Measurements from ENCODE around the gene ZEB2. TPM values are rescaled to one million over a fixed set of nuclear protein-coding genes. Genes with fewer than 3 reads are reported as not detected.

Gene ZEB2
- total RNA-seq, 2 donors from 2014 or later, result 118 to 131 TPM

DNA sequence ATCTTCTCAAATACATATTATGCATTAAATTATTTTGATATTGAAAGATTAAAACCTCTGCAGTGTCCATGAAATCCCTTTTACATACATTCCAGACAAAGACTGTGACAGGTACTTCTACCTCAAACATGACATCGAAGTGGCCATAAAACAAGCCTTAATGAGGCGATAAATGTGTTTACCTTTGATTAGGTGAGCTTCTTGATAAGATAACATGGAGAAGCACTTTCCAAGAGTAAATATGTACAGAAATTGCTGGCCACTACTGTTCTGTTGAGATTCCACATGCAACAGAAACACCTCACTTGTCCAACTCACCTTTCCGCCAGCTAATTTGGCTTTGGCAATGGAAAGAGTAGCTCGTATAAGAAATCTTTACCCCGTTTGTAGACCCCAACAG, 55.2 kb downstream of the ZEB2 start:
- intact Hi-C loops (cut with DNase I), result loop anchor here in 1 of 2 donors (5.0 kb wide), 1 partner anchor 38 kb away; no protein-coding TSS in a partner anchor
- DNase-seq (no peak), ATAC-seq (no peak)

DNA sequence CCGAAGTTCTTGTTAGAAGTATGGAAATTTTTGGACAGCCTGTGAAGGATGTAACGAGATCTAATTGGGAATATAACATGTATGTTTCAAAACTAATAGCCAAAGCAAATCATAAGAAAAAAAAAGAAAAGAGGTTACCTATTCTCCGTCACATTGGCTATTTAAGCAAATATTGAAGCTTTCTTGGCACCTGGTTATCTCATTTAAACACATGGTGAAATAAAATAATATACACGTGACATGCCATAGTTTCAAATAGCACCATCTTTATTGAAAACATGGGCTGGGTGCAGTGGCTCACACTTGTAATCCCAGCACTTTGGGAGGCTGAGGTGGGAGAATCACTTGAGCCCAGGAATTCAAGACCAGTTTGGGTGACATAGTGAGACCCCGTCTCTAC, 56.7 kb downstream of the ZEB2 start:
- ATAC-seq (no peak), DNase-seq (no peak)
- intact Hi-C loops (cut with DNase I), result loop anchor here in 1 of 2 donors (5.0 kb wide), 1 partner anchor 39 kb away; no protein-coding TSS in a partner anchor

DNA sequence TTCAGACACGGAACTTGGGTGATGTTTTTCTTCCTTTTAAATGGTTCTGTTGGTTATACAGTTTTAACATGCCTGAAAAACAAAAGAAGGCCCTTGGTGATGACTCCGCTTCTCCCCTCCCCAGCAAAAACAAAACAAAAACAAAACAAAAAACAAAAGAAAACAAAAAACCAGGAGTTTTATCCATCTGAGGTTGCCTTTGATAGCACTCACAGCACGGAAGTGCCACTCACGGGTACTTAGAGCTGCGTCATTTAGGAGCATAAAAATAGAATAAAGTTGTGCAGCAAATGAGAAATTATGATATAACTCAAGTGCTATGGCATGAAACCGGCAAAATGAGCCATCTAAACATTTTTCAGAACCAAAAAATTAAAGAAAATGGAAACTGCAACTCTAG, 57.7 kb downstream of the ZEB2 start:
- intact Hi-C loops (cut with DNase I), result loop anchor here in 1 of 2 donors (5.0 kb wide), 1 partner anchor 40 kb away; no protein-coding TSS in a partner anchor
- ATAC-seq, result peak; percentile 34 to 50
- no peak for DNase-seq

DNA sequence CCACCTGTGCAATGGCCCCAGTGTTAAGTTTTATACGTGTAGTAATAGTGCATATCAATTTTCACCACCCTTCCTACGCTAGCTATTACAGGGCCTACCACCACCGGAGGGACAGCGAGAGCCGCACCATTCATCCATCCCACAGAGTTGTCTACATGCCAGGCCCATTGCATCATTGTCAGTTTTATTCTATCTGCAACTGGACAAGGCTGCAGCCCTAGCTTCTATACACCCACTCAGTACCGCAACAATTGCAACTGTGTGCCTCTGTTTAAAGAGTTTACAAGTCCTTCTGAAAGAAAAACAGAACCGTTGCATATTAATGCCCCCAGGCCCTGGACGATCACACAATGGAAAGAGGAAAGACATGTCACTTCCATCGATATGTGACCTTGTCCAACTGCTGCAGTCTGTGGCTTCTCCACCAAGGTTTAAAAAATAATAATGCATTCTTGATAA, 58.6 kb downstream of the ZEB2 start:
- intact Hi-C loops (cut with DNase I), result loop anchor here in 1 of 2 donors (5.0 kb wide), 1 partner anchor 41 kb away; no protein-coding TSS in a partner anchor
- ATAC-seq (peak; percentile 82 to 89), DNase-seq (peak; percentile 79)

DNA sequence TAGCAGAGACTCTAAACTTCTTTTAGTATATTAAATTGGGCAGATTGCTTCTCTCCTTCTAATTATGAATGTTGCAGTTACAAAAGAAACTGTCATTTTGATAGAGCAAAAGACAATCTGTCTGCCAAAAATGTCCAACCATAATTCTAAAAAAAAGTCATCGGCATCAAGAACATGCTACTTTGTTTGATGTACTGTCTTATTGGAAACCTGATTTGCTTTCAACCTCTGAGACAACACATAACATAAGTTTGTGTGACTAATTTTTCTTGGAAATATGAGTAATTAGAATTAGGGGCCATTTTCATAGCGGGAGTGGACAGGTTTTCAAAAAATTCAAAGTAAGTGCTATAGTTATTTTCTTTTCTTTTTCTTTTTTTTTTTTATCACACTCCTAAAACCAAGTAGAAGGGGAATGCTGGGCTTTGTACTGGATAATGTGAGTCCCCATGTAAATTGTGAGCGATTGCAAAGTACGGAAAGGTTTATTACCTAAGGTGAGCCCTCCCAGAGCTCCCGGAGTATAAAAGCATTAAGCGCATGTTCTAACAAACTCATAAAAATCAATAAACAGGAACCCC, 59.1 kb downstream of the ZEB2 start:
- intact Hi-C loops (cut with DNase I), result loop anchor here in 1 of 2 donors (5.0 kb wide), 1 partner anchor 41 kb away; no protein-coding TSS in a partner anchor
- ATAC-seq (no peak), DNase-seq (no peak)

DNA sequence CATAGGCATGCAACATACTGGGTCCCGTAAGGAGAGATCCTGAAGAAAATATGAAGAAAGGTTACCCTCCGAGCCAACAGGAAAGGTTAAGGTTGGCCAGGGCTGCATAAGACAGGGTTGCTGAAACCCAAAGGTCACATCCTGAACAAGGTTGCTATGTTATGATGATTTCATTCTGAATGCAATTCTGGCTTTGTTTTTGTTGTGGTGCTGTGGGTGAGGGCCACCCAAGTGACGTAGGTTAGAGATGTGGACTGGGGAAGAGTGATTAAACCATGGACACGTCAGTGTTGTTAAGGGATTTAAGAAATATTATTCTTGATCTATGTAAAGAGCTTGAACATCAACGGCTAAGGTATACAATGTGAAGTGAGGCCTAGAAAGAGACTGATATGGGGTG, 60.0 kb downstream of the ZEB2 start:
- intact Hi-C loops (cut with DNase I), result loop anchor here (5.0 to 10.0 kb wide), 2 partner anchors 42 to 55 kb away; no protein-coding TSS in a partner anchor
- ATAC-seq (peak; percentile 16 to 47), DNase-seq (no peak)

DNA sequence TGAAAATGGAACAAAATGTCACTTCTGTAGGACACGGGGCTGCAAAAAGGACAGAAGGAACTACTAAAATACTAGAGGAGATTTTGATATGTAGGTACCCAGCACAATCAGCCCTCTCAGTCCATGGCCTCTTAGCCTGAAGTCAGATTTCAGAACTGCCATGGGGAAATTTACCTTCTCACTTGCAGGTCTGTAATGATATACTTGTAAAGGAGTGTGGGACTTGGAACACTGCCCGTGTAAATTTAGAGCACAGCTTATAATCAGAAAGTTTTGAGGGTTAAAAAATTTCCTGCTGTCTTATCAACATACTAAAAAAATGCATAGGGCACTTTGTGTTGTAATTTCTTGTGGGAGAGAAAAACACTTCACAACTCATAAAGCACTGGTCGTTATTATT, 60.6 kb downstream of the ZEB2 start:
- intact Hi-C loops (cut with DNase I), result loop anchor here in 1 of 2 donors (10.0 kb wide), 1 partner anchor 56 kb away; no protein-coding TSS in a partner anchor
- DNase-seq (no peak), ATAC-seq (no peak)

DNA sequence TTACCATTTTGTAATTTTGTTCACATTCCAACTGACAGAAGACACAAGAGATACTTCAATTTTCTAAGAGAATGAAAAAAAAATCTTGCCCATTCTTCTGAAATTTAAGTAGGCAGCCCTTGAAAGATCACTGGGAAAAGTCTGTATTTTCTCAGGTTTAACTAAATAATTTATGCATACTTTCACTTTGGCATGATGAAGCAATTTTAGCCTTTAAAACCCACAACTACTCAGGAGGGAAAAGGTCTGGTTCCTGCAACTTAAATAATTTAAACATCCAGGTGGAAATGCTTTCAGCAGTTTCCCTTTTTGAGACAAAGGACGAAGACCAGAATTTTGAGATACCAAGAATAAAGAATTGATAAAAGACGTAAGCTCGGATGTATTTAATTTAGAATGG, 61.4 kb downstream of the ZEB2 start:
- ATAC-seq, result no peak
- intact Hi-C loops (cut with DNase I), result loop anchor here in 1 of 2 donors (10.0 kb wide), 1 partner anchor 56 kb away; no protein-coding TSS in a partner anchor
- DNase-seq, result no peak

DNA sequence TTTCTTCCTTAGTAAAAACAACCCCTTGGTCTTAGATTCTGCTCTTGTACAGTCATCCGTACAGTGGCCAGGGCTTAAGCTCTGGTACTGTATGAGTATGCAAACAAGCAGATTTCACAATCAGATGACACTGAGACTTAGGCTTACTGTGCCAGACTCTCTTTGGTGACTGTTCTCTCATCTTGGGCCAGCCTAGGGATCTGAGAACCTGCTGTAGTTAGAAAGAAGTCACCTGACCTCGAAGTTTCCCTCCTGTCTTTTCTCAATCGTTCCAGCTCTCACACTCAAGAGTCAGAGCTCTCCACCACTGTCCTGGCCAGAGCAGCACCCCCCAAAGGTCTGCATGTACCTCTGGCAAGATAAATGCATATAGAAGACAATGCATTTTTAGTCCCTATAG, 63.2 kb downstream of the ZEB2 start:
- intact Hi-C loops (cut with DNase I), result loop anchor here in 1 of 2 donors (10.0 kb wide), 1 partner anchor 58 kb away; no protein-coding TSS in a partner anchor
- DNase-seq (peak; percentile 36), ATAC-seq (peak; percentile 56 to 77)

DNA sequence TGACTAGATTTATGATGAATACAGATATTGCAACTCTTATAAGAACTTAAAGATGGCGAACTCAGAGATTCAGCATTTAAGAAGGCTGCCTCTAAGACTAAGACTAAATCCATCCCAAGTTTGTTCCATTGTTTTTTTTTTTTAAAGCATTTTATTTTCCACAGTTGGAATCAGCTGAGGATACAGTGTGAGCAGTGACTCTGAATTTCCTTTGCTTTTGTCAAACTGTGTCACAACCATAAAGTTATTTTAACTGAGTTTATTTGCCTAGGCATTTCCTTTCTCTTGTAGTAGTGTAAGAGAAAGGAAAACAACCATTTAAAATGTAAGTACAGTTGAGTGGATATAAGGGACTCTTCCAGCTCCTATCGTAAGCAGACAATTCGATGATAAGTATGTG, 63.9 kb downstream of the ZEB2 start:
- ATAC-seq, result no peak
- intact Hi-C loops (cut with DNase I), result loop anchor here in 1 of 2 donors (10.0 kb wide), 1 partner anchor 59 kb away; no protein-coding TSS in a partner anchor
- no peak for DNase-seq

DNA sequence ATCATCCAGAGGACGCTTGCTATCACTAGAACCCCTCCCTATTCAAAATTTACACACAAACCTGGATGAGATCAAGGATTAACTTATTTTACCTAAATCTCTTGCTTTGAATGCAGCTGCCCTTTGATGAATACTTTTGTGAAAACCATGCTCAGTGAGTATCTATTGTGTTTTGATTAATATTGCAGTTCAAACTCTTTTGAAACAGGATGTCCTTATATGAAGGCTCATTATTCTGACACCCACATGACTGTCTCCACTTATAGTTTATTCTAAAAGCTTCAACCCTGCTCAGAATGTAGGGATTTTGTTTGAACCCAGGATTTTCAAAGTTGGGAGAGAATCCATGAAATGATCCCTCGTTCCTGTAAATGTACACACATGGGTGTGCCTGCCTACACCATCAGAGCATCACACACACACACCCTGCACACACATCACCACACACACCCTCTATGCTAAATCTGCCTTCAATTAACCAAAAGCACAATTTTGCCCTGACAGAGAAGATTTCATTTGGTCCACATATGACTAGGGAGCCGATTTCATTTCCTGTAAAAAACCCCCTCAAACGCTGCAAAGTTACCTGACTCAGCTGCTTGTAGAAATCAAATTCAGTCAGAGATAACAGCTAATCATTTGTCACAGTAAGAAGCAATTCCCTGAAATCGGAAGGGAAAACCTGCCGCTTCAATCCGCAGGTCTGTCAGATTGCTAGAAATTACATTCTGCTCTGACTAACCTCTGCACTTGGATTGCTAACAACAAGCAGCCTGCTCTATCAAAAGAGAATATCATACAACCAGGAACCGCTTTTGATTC, 65.2 kb downstream of the ZEB2 start:
- no peak for ATAC-seq
- intact Hi-C loops (cut with DNase I), result loop anchor here in 1 of 2 donors (10.0 kb wide), 1 partner anchor 60 kb away; no protein-coding TSS in a partner anchor
- DNase-seq, result no peak

DNA sequence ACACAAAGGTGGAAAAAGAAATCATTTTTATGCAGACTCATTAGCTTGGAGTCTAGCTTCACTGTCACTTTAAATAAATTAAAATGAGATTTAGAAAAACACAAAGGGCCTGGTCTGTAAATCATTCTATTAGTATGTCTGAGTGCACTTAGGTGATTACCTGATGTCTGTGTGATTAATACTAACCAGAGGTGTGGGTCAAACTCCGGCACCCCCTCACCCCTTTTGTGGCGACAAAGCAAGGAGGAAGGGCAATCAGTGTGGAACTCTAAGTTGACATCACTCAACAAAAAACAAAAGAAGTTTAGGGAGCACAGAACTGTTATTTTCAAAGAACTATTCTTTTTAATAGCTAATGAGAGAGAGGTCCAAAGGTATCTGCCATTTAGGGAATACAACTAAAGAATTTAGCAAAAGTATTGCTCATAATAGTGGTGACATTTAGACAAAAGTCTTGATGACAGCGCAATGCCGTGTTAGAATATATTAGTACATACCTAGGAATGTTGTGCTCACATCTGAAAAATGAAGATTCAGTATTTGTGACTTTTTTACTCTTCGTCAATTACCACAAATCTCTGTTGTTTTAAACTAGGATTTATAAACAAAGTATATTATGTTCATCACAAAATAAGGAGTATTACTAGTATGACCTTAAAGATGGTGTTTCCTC, 66.3 kb downstream of the ZEB2 start:
- DNase-seq (no peak), ATAC-seq (no peak)
- intact Hi-C loops (cut with DNase I), result loop anchor here in 1 of 2 donors (10.0 kb wide), 1 partner anchor 61 kb away; no protein-coding TSS in a partner anchor

DNA sequence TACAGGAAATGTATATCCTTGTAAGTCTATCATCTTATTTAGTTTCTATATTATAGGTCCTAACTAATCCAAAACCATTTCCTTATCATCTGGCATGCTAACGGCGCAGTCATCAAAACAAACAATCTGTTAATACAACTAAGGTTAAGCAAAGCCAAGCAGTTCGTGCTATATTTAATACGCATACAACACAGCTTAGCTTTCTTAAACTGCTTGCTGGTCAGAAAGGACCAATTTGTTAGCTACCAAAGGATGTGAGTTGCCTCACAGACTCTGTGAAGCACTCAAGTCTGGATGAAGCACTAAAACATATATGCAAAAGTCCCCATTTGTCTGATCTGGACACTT, 67.0 kb downstream of the ZEB2 start:
- no peak for DNase-seq
- intact Hi-C loops (cut with DNase I), result loop anchor here in 1 of 2 donors (10.0 kb wide), 1 partner anchor 62 kb away; no protein-coding TSS in a partner anchor
- ATAC-seq, result peak in 1 of 2 donors; percentile 16

DNA sequence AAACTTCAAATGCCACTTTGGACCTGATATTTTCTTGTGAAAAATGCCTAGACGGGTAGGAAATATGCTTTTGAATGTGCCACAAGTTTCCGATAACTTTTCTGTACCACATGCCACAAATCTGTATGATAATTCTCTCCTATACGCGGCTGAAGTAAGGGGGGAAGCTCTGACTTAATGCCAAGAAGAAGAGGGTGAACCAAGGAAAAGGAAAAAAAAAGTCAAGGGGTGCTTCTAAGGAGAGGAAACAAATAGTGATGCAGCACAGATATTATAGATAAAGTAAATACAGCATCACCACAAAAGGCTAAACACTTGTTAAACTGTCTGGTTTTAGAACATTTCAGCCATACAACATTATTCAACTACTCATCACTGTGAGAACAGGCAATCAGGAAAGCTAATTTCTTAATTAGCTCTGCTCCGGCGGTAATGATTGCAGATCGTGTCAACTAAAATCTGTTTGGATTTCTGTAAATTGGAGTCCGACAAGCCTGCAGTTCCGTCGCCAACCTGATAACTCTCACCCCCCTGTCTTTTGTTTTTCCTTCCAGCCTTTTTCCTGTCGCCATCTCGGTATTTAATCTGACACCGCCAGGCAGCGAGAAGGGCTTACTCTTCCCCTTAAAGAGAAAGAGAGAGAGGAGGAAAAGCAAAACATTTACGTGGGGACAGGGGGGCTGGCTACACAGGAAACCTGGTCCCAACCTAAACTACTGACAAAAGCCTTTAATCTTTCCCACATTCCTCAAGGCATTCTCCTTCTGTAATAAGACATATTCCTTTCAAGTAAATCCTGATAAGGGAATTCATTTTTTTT, 67.5 kb downstream of the ZEB2 start:
- ATAC-seq (no peak), DNase-seq (no peak)
- intact Hi-C loops (cut with DNase I), result loop anchor here in 1 of 2 donors (10.0 kb wide), 1 partner anchor 62 kb away; no protein-coding TSS in a partner anchor

DNA sequence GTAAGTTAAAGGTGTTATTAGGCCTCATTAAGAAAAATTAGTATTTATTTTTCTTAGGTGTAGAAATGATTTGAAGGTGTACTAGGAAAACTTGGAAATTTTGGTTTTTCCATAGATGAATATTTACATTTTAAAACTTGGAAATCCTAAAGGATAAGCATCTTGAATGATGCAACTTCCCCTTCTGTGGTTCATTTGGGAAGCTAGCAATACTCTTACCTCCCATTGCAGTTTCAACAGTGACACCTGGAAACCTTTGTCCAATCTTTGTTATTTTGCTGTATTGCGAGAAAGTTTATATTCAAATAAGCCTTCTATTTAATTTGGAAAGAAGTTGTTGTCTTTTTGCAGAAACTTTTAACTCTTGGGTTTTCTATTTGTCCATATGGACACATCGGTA, 68.5 kb downstream of the ZEB2 start:
- intact Hi-C loops (cut with DNase I), result loop anchor here in 1 of 2 donors (10.0 kb wide), 1 partner anchor 63 kb away; no protein-coding TSS in a partner anchor
- DNase-seq (no peak), ATAC-seq (no peak)

DNA sequence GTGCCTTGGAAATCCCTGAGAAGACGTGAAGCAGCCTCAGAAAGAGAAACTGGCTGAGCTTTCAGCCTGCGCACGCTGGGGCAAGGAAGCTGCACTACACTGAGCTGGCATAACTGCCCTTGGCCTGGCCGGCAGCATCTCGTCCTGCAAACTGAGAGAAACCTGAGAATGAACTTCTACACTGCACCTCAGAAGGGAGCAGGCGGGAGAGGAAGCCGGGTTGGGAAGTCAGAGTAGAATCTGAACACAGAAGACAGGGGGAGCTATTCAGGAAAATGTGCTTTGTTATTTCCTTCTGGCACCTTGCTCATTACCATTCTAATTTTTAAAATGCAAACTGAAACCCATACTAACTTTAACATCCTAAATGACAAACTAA, 70.9 kb downstream of the ZEB2 start:
- intact Hi-C loops (cut with DNase I), result loop anchor here in 1 of 2 donors (5.0 kb wide), 1 partner anchor 63 kb away; no protein-coding TSS in a partner anchor
- ATAC-seq (peak; percentile 35 to 71), DNase-seq (no peak)

DNA sequence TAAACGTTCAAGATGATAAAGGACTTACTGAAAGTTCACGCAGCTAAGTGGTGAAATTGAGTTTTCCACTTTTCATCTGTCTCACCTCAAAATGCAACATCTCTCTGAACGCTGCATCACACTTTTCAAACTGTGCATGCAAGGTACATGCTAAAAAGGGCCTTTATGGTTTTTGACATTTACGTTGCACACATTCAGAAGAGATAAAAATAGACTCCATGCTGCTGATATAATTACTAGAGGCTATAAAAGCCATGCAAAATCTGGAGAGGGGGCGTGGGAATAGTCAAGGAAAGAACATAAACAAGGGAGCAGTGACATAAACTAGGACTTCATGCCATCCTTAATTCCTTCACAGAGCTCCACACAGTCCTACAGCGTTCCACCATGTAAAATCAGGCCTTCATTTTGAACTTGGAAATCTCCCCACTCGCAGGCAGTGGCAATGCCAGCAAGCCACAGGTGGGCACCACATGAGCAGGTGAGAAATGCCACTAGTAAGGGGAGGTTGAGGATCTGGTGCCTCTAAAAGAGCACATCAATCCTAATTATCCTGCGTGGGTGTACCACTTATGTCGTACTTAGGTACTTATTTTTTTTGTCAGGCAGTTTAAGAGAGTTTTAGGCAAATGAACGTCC, 71.4 kb downstream of the ZEB2 start:
- intact Hi-C loops (cut with DNase I), result loop anchor here in 1 of 2 donors (5.0 kb wide), 1 partner anchor 64 kb away; no protein-coding TSS in a partner anchor
- ATAC-seq, result peak in 1 of 2 donors; percentile 15

More for the DNA sequence above, 71.4 kb downstream of the ZEB2 start:
- DNase-seq, result no peak

Data from left cardiac atrium (tissue), 4 donors.